GM19043 (cell line): ENCODE measurements around the gene POTEB2.
"Not testable (repeated sequence)": the region's sequence is repeated elsewhere in the genome, so short reads cannot be mapped to it uniquely, and the experiment has no call there.

Experiments used
- ATAC-seq: cut with Tn5 transposase; IDR thresholded peaks from one replicate; pipeline ENCODE4 v1.9.1; 2021; ENCODE audit warnings: low read depth; ENCODE audit not compliant: unreplicated experiment

Gene POTEB2

DNA sequence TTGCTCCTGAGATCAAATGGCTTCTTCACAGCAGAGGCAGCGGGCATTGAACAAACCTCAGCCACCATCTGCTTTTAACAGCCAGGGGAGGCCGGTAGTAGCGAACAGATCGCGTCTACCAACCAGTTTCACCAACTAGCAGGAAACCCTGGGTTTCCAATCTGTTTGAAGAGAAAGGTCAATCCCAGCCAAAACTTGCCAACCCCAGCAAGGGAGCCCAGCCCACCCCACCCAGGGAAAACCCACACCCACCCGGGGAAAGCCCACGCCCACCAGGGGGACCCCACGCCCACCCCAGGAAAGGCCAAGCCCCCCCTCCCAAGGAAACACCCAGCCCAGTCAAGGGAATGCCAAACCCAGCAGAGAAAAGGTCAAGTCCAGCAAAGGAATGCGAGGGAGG lies at the start of gene POTEB2:
POTEB2 (minus strand) TSS at position 101 of the 400 bp plus-strand sequence; CDS start at position 68, 33 bp downstream.
- not testable (repeated sequence) for ATAC-seq

DNA sequence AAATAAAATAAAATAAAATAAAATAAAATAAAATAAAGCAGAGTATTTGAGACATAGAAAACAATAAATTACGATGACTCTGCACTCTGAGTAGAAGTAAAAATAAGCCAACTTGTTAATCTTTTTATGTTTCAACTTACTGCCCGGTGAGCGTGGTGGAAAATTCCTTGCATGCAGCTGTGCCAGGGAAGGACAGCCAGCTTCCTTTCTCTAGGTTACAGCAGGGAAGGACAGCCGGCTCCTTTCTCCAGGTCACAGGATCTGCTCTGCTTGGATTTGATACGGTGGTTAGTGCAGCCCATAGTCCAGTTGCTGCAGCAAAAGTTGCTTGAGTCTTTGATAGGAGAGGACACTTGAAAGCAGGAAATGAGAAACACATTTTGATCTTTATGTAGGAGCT lies 13.8 kb upstream of the POTEB2 start:
- not testable (repeated sequence) for ATAC-seq

DNA sequence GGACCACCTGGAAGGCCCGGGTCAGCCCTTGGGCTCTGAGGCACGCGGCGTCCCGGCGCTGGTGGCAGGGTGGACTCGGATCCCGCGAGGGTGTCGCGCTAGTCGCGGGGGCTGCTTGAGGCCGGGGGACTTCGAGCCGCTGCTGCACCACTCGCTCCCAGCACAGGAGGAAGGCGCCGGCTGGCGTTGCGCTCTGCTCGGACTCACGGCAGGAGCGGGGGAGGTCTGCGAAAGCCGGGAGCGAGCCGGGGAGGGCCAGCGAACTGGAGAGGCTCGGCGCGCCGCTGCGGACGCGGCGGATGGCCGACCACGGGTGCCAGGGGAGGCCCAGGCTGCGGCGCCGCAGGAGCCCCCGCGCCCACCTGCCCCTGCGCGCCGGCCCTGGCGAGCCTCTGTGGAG lies 12.3 kb upstream of the POTEB2 start:
- not testable (repeated sequence) for ATAC-seq

DNA sequence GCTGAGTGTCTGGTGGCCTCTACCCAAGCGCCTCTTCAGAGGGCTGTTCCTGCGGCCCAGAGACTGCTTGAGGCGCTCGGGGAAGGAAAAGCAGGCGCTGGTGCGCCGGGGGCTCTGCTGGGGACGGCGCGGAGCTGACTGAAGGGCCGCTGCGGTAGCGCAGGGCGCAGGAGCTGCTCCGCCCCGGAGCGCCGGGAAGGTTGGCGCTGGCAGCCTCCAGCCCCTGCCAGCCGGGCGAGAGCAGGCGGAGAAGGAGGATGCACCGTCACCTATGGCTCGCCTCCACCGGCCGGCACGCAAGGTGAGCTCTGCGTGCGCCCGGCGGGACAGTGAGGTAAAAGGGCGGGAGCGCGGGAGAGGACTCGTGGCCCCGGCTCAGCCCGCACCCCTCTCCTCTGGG lies 11.7 kb upstream of the POTEB2 start:
- not testable (repeated sequence) for ATAC-seq
